Ishikawa (cell line): Measurements from ENCODE around the gene GOSR1.

ENCODE experiments used
- CEBPB ChIP-seq: IDR thresholded peaks from 2 replicates; pipeline ENCODE4 v1.6.1; 2012
- CREB1 ChIP-seq: IDR thresholded peaks from 2 replicates; pipeline ENCODE4 v1.6.1; 2012; ENCODE audit warnings: low read depth
- EGR1 ChIP-seq: IDR thresholded peaks from 2 replicates; pipeline ENCODE4 v1.6.1; 2012
- EP300 ChIP-seq: IDR thresholded peaks from 2 replicates; pipeline ENCODE4 v1.6.1; 2012; ENCODE audit warnings: borderline replicate concordance
- FOXM1 ChIP-seq: IDR thresholded peaks from 2 replicates; pipeline ENCODE4 v1.6.1; 2012; ENCODE audit warnings: low read depth, borderline replicate concordance
- NFIC ChIP-seq: IDR thresholded peaks from 2 replicates; pipeline ENCODE4 v1.6.1; 2012
- RAD21 ChIP-seq: IDR thresholded peaks from 2 replicates; pipeline ENCODE4 v1.6.1; 2012; ENCODE audit warnings: low read depth
- TAF1 ChIP-seq: IDR thresholded peaks from 2 replicates; pipeline ENCODE4 v1.6.1; 2012; ENCODE audit warnings: low read depth, mild to moderate bottlenecking
- TCF12 ChIP-seq: IDR thresholded peaks from 2 replicates; pipeline ENCODE4 v1.6.1; 2012; ENCODE audit warnings: low read depth
- TEAD4 ChIP-seq: IDR thresholded peaks from 2 replicates; pipeline ENCODE4 v1.6.1; 2012
- YY1 ChIP-seq: IDR thresholded peaks from 2 replicates; pipeline ENCODE4 v1.6.1; 2012; ENCODE audit warnings: low read depth
- ZBTB7A ChIP-seq: IDR thresholded peaks from 2 replicates; pipeline ENCODE4 v1.6.1; 2012; ENCODE audit warnings: low read depth
- TF ChIP-seq, protein P1 (sequence below): IDR thresholded peaks from 2 replicates; pipeline ENCODE4 v1.6.1; 2012; ENCODE audit warnings: low read depth, mild to moderate bottlenecking
- TF ChIP-seq, protein P2 (sequence below): IDR thresholded peaks from 2 replicates; pipeline ENCODE4 v1.6.1; 2012
- TF ChIP-seq, protein P3 (sequence below): IDR thresholded peaks from 2 replicates; pipeline ENCODE4 v1.6.1; 2012

GOSR1 gene

DNA sequence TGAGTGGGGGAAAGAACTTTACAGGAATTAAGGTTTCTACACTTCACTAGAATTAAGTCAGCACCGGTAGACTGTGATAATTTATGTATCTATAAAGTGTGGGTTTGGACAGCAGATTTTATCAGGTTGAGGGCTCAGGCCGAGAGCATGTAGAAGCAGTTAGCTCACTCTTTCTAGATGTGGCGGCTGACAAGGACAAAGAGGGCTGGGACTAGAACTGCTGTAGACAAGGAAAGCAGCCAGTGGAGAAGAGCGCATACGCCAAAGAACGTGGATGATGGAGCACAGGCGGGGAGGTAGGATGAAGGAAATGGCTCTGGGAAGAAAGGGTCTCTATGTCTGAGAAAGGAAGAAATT is 504 bp upstream of the GOSR1 start:
- TF ChIP-seq RAD21 (no peak), NFIC (no peak), CEBPB (no peak), TEAD4 (no peak), EP300 (no peak), YY1 (no peak), FOXM1 (no peak), TAF1 (no peak), TCF12 (no peak), EGR1 (no peak)
- TF ChIP-seq, protein P1, sequence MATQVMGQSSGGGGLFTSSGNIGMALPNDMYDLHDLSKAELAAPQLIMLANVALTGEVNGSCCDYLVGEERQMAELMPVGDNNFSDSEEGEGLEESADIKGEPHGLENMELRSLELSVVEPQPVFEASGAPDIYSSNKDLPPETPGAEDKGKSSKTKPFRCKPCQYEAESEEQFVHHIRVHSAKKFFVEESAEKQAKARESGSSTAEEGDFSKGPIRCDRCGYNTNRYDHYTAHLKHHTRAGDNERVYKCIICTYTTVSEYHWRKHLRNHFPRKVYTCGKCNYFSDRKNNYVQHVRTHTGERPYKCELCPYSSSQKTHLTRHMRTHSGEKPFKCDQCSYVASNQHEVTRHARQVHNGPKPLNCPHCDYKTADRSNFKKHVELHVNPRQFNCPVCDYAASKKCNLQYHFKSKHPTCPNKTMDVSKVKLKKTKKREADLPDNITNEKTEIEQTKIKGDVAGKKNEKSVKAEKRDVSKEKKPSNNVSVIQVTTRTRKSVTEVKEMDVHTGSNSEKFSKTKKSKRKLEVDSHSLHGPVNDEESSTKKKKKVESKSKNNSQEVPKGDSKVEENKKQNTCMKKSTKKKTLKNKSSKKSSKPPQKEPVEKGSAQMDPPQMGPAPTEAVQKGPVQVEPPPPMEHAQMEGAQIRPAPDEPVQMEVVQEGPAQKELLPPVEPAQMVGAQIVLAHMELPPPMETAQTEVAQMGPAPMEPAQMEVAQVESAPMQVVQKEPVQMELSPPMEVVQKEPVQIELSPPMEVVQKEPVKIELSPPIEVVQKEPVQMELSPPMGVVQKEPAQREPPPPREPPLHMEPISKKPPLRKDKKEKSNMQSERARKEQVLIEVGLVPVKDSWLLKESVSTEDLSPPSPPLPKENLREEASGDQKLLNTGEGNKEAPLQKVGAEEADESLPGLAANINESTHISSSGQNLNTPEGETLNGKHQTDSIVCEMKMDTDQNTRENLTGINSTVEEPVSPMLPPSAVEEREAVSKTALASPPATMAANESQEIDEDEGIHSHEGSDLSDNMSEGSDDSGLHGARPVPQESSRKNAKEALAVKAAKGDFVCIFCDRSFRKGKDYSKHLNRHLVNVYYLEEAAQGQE, result no peak
- TF ChIP-seq, protein P2, sequence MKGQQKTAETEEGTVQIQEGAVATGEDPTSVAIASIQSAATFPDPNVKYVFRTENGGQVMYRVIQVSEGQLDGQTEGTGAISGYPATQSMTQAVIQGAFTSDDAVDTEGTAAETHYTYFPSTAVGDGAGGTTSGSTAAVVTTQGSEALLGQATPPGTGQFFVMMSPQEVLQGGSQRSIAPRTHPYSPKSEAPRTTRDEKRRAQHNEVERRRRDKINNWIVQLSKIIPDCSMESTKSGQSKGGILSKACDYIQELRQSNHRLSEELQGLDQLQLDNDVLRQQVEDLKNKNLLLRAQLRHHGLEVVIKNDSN, result no peak
- TF ChIP-seq, protein P3, sequence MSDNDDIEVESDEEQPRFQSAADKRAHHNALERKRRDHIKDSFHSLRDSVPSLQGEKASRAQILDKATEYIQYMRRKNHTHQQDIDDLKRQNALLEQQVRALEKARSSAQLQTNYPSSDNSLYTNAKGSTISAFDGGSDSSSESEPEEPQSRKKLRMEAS, result no peak

DNA sequence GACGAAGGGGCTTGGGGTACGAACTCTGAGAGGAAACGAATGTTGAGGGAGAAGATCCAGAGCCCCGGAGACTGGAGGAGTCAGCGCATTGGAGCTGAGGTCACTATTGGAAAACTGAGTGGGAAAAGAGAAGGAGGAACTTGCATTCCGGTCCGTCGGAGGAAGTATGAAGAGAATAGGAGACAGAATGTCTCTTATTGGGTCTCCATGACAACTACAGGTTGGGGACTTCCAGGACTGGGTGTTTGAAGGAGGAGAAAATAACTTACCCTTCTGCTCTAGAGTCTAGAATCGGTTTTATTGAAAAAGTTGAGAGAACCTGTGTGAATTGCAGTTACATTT is 537 bp downstream of the GOSR1 start:
- TF ChIP-seq ZBTB7A, result no peak
- no peak for TF ChIP-seq EP300

DNA sequence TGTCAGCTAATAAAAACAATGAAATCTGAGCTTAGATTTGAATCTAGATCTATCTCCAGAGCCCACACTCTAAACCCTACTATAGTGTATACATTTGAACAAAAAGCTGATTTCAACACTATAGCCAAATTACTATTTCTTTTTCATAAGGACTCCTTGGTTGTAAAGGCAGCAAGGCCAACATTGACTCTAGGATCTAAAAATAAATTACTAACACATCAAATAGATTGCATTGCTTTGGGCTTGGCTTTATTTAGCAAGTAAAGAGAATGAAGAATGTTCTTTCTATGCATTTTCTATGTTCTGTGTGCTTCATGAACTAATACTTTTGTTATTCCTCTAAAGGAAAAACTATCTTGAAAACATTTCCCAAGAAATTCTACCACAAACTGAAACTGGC is 5.3 kb downstream of the GOSR1 start:
- no peak for TF ChIP-seq TCF12
- TF ChIP-seq, protein P2, result no peak
- no peak for TF ChIP-seq RAD21
- no peak for TF ChIP-seq CEBPB
- no peak for TF ChIP-seq FOXM1
- TF ChIP-seq, protein P1, result no peak
- no peak for TF ChIP-seq NFIC
- TF ChIP-seq ZBTB7A, result no peak
- TF ChIP-seq EGR1, result no peak
- no peak for TF ChIP-seq TAF1
- TF ChIP-seq, protein P3, result no peak
- TF ChIP-seq YY1, result no peak
- TF ChIP-seq EP300, result no peak
- no peak for TF ChIP-seq TEAD4
- TF ChIP-seq CREB1, result no peak

DNA sequence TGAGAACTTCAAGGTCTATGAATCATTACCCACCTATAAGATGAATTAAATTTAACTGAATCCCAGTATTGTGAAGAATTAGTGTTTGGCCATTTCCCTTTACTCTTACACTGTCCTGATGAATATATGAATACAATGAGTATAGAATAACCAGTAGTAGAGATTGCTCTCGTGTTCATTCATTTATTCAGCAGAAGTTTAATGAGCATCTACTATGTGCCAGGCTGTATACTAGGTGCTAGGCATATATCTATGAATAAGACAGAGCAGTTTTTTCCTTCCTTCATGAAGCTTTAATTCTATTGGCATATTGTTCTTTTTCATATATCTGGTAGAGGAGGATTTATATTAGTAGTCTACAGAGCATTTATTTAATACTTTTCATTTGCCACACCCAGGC is 6.0 kb downstream of the GOSR1 start:
- TF ChIP-seq, protein P2, result no peak
- TF ChIP-seq EP300 (no peak), EGR1 (no peak), YY1 (no peak), TCF12 (no peak), TAF1 (no peak), NFIC (no peak), CEBPB (no peak), CREB1 (no peak)
- TF ChIP-seq, protein P1, result no peak
- TF ChIP-seq, protein P3, result no peak
